ENCODE measurements around the gene ISG20.

ISG20 gene

DNA sequence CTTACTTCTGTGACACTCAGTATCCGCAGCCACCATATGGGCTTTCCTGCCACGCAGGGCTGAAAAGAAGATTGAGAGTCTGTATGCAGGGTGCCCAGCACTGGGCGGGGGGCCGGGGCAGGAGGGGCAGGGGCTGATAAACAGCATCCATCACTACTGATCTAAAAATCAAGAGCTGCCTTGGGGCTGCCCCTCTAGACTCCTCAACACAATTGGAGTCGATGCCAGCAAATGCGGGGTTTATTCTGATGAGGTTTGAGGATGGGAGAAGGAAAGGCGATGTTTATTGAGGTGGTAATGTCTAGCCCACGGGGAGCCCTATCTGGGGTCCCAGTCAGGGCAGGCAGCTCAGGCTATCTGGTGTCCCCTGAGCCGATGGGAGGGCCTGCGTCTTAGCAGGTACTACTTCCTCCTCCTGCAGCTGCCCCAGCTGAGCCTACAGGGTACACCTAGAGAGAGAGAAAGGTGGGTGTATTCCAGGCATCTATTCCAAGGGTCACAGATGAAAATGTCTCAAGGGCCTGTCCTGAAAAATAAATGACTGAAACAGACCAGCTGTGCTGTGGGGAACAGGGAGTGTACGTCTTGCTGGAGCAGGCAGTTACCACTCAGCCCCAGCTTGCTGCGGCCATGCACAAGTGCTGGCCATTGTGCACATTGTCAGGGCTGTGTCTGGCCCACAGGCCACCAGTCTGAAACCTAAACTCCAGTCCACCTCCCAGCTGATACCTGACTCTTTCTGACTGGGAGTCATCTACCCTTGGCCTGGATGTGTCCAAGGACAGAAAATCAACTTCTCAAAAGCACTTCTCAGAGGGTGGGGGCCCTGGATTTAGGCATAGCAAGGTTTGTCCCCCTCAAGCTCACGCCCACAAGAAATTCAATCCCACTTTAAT is 19.5 kb downstream of the ISG20 start:
- POLR2A ChIA-PET = no interaction called here
- TF ChIP-seq ZNF529 (tag by site-specific recombination; IDR thresholded peaks at IDR 0.05; ENCODE audit: insufficient replicate concordance) (no peak), ZNF747 (tag by site-specific recombination; IDR thresholded peaks at IDR 0.05) (no peak), ZNF701 (tag by site-specific recombination; IDR thresholded peaks at IDR 0.05) (no peak), ZNF335 (tag by site-specific recombination; conservative IDR thresholded peaks at IDR 0.05) (no peak), TRIM28 (IDR thresholded peaks at IDR 0.05; ENCODE audit: borderline replicate concordance, low read length) (no peak), FEZF1 (tag by site-specific recombination; IDR thresholded peaks at IDR 0.05) (no peak), ZNF626 (tag by site-specific recombination; IDR thresholded peaks at IDR 0.05) (no peak), ZNF214 (tag by site-specific recombination; IDR thresholded peaks at IDR 0.05; ENCODE audit: borderline replicate concordance) (no peak), ZNF248 (tag by site-specific recombination; IDR thresholded peaks at IDR 0.05) (no peak), ZBTB7A (tag by site-specific recombination; IDR thresholded peaks at IDR 0.05; ENCODE audit: low read depth) (no peak), IKZF3 (tag by site-specific recombination; IDR thresholded peaks at IDR 0.05) (no peak), ZNF133 (tag by site-specific recombination; IDR thresholded peaks at IDR 0.05) (no peak), PRDM6 (tag by site-specific recombination; IDR thresholded peaks at IDR 0.05) (no peak), ZNF544 (tag by site-specific recombination; IDR thresholded peaks at IDR 0.05) (no peak)
- TF ChIP-seq, protein P1, sequence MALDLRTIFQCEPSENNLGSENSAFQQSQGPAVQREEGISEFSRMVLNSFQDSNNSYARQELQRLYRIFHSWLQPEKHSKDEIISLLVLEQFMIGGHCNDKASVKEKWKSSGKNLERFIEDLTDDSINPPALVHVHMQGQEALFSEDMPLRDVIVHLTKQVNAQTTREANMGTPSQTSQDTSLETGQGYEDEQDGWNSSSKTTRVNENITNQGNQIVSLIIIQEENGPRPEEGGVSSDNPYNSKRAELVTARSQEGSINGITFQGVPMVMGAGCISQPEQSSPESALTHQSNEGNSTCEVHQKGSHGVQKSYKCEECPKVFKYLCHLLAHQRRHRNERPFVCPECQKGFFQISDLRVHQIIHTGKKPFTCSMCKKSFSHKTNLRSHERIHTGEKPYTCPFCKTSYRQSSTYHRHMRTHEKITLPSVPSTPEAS (tag by site-specific recombination; IDR thresholded peaks at IDR 0.05) = no peak
- TF ChIP-seq, protein P2, sequence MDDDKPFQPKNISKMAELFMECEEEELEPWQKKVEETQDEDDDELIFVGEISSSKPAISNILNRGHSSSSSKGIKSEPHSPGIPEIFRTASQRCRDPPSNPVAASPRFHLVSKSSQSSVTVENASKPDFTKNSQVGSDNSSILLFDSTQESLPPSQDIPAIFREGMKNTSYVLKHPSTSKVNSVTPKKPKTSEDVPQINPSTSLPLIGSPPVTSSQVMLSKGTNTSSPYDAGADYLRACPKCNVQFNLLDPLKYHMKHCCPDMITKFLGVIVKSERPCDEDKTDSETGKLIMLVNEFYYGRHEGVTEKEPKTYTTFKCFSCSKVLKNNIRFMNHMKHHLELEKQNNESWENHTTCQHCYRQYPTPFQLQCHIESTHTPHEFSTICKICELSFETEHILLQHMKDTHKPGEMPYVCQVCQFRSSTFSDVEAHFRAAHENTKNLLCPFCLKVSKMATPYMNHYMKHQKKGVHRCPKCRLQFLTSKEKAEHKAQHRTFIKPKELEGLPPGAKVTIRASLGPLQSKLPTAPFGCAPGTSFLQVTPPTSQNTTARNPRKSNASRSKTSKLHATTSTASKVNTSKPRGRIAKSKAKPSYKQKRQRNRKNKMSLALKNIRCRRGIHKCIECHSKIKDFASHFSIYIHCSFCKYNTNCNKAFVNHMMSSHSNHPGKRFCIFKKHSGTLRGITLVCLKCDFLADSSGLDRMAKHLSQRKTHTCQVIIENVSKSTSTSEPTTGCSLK (tag by site-specific recombination; IDR thresholded peaks at IDR 0.05) = no peak
- Histone ChIP-seq H3K4me1 (ENCODE audit: control insufficient read depth, insufficient read depth, low read length) (no peaks in the 10 kb centered on the region), H3K27ac (ENCODE audit: extremely low read depth, low read depth, low read length) (no peak overlapping the region), H3K36me3 (ENCODE audit: control insufficient read depth in 2 of 2, insufficient read depth in 1 of 2, low read length in 2 of 2) (no peaks in the 10 kb centered on the region), H3K9me3 (ENCODE audit: control insufficient read depth, insufficient read depth, low read depth, low read length) (no peaks in the 10 kb centered on the region), H3K4me3 (ENCODE audit: low read depth, low read length) (no peak overlapping the region)
- CTCF ChIA-PET = interaction anchor here (0.6 to 7.8 kb wide), 18 partner anchors 20 to 519 kb away, joined by 3 to 81 read pairs (median 4); partner anchors contain the start of gene ISG20

DNA sequence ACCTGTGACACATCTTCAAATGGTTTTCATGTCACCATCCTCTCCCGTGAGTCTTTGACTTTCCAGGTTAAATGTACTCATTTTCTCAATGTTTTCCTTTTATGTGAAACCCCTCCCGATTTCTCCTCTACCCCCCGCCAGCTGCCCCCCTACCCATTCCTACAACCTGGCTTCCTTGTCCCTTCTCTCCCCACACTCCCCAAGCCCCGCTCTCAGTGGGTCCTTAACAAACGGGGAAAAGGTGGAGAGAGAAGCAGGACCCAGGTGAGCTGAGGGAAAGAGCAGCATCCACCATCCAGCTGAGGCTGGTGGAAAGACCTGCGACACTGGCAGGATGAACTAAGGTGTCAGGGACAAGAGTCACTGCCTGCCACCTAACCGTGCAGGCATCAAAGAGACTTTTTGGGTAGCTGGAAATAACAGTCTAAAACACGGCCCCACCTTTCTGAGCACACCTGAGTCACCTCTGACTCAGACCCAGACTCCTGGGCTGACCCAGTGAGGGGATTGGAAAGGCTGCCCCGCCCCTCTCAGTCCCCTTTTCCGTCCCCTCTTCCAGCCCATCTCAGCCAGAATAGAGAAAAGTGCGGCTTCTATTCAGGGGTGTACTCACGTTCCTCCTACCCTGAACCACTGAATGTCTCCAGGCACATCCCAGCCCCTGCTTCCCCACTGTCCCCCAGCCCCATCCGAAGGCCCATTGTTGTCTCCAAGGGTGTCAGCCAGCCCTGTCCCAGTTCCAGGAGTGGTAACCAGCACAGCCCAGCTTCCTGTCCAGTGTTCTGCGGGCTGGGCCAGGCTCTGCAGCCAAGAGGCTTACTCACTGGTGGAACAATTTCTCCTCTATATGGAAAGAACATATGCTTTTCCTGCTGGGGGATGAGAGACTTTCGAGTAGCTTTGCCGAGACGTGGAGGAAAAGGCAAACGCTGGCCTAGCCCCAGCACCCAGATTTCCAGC is 20.4 kb downstream of the ISG20 start:
- H3K4me3 ChIP-seq (ENCODE audit: low read depth, low read length) = no peak overlapping the region
- H3K9me3 ChIP-seq (ENCODE audit: control insufficient read depth, insufficient read depth, low read depth, low read length) = no peaks in the 10 kb centered on the region
- H3K36me3 ChIP-seq (ENCODE audit: control insufficient read depth in 2 of 2, insufficient read depth in 1 of 2, low read length in 2 of 2) = no peaks in the 10 kb centered on the region
- ChIA-PET POLR2A (interaction anchor here (0.6 kb wide), 1 partner anchor 21 kb away, joined by 3 read pairs; no protein-coding TSS in a partner anchor), CTCF (interaction anchor here (0.6 to 7.8 kb wide), 10 partner anchors 21 to 519 kb away, joined by 3 to 81 read pairs (median 3); partner anchors contain the start of gene ACAN)
- H3K4me1 ChIP-seq (ENCODE audit: control insufficient read depth, insufficient read depth, low read length) = no peaks in the 10 kb centered on the region
- no peak overlapping the region for H3K27ac ChIP-seq (ENCODE audit: extremely low read depth, low read depth, low read length)
- TF ChIP-seq ZNF664 (tag by site-specific recombination; IDR thresholded peaks at IDR 0.05) (no peak), ZBTB1 (tag by site-specific recombination; IDR thresholded peaks at IDR 0.05) (no peak), EGR2 (tag by site-specific recombination; IDR thresholded peaks at IDR 0.05; ENCODE audit: low read depth) (no peak), ZNF521 (tag by site-specific recombination; IDR thresholded peaks at IDR 0.05) (no peak), ZBTB48 (tag by site-specific recombination; IDR thresholded peaks at IDR 0.05) (no peak), ZNF555 (tag by site-specific recombination; conservative IDR thresholded peaks at IDR 0.05) (no peak)
- TF ChIP-seq, protein P3, sequence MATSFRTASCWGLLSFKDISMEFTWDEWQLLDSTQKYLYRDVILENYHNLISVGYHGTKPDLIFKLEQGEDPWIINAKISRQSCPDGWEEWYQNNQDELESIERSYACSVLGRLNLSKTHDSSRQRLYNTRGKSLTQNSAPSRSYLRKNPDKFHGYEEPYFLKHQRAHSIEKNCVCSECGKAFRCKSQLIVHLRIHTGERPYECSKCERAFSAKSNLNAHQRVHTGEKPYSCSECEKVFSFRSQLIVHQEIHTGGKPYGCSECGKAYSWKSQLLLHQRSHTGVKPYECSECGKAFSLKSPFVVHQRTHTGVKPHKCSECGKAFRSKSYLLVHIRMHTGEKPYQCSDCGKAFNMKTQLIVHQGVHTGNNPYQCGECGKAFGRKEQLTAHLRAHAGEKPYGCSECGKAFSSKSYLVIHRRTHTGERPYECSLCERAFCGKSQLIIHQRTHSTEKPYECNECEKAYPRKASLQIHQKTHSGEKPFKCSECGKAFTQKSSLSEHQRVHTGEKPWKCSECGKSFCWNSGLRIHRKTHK (tag by site-specific recombination; IDR thresholded peaks at IDR 0.05) = no peak
- TF ChIP-seq, protein P4, sequence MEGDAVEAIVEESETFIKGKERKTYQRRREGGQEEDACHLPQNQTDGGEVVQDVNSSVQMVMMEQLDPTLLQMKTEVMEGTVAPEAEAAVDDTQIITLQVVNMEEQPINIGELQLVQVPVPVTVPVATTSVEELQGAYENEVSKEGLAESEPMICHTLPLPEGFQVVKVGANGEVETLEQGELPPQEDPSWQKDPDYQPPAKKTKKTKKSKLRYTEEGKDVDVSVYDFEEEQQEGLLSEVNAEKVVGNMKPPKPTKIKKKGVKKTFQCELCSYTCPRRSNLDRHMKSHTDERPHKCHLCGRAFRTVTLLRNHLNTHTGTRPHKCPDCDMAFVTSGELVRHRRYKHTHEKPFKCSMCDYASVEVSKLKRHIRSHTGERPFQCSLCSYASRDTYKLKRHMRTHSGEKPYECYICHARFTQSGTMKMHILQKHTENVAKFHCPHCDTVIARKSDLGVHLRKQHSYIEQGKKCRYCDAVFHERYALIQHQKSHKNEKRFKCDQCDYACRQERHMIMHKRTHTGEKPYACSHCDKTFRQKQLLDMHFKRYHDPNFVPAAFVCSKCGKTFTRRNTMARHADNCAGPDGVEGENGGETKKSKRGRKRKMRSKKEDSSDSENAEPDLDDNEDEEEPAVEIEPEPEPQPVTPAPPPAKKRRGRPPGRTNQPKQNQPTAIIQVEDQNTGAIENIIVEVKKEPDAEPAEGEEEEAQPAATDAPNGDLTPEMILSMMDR (tag by site-specific recombination; IDR thresholded peaks at IDR 0.05) = no peak
